A549 (cell line): ENCODE results near the gene PCDHB7.
"Not testable (repeated sequence)": the region's sequence is repeated elsewhere in the genome, so short reads cannot be mapped to it uniquely, and the experiment has no call there.

ENCODE experiments used
- CBX8 ChIP-seq: fragments of 200-600 bp; sonication (generic); IDR thresholded peaks from 2 replicates; pipeline ENCODE4 v1.6.1; 2016
- CTCF ChIP-seq: fragments of >200 bp; sonication (Bioruptor Twin); formaldehyde crosslinking; IDR thresholded peaks from 3 replicates; pipeline ENCODE4 v1.5.1; 2016
- HDAC2 ChIP-seq: fragments of 200-600 bp; sonication (generic); IDR thresholded peaks from 2 replicates; pipeline ENCODE4 v1.6.1; 2016
- RAD21 ChIP-seq, 2 experiments: fragments of >200 bp in 1 of 2; sonication (Bioruptor Twin) in 1 of 2; formaldehyde crosslinking in 1 of 2; IDR thresholded peaks in 1 of 2; conservative IDR thresholded peaks in 1 of 2; 2 replicates in 1 of 2; 3 replicates in 1 of 2; pipeline ENCODE4 v1.6.1; 2012 to 2018; ENCODE audit warnings: inconsistent platforms in 1 of 2
- RCOR1 ChIP-seq: fragments of 150-350 bp; IDR thresholded peaks from 2 replicates; pipeline ENCODE4 v1.6.1; 2014; ENCODE audit warnings: antibody characterized with exemption, low read length, low read depth
- ZSCAN20 ChIP-seq: fragments of 250-450 bp; sonication (Bioruptor Pico); IDR thresholded peaks from 2 replicates; pipeline ENCODE4 v1.8.0; 2022; ENCODE audit warnings: mild to moderate bottlenecking, moderate library complexity
- TF ChIP-seq, protein P1 (sequence below): IDR thresholded peaks from 2 replicates; pipeline ENCODE4 v1.6.1; 2012

DNA sequence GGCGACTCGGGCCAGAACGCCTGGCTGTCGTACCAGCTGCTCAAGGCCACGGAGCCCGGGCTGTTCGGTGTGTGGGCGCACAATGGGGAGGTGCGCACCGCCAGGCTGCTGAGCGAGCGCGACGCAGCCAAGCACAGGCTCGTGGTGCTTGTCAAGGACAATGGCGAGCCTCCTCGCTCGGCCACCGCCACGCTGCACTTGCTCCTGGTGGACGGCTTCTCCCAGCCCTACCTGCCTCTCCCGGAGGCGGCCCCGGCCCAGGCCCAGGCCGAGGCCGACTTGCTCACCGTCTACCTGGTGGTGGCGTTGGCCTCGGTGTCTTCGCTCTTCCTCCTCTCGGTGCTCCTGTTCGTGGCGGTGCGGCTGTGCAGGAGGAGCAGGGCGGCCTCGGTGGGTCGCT, 21.9 kb downstream of the PCDHB7 start:
- TF ChIP-seq RCOR1; HDAC2; RAD21 (conservative IDR thresholded peaks at IDR 0.05 in 1 of 2, IDR thresholded peaks at IDR 0.05 in 1 of 2); CBX8; ZSCAN20 (CRISPR knock-in tag); CTCF: not testable (repeated sequence)
- TF ChIP-seq, protein P1, sequence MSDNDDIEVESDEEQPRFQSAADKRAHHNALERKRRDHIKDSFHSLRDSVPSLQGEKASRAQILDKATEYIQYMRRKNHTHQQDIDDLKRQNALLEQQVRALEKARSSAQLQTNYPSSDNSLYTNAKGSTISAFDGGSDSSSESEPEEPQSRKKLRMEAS = not testable (repeated sequence)
